ENCODE measurements around the gene SAG. TPM values are rescaled to one million over a fixed set of nuclear protein-coding genes. Genes with fewer than 3 reads are reported as not detected.

Gene SAG
- total and polyA plus RNA-seq, 2 of the 13 experiments (the other 11 are each of a cell fraction or from before 2014, with no cell fraction given) = not detected

GRCh38 chr2:233278921-233279320 lies 28.7 kb upstream of the SAG start:
- Histone ChIP-seq H3K4me3 (replicated peaks in 1 of 3; ENCODE audit: insufficient read depth in 1 of 3, low read depth in 2 of 3, low read length in 3 of 3) (no peak overlapping the region), H3K9me3 (ENCODE audit: low read length) (no peaks in the 10 kb centered on the region), H3K4me1 (ENCODE audit: insufficient read depth, low read length) (no peaks in the 10 kb centered on the region), H3K27ac (ENCODE audit: extremely low read length, insufficient read depth, low read length) (no peak overlapping the region), H3K27me3 (ENCODE audit: control insufficient read depth in 1 of 2, insufficient read depth in 2 of 2, low read length in 2 of 2) (no peaks in the 10 kb centered on the region), H3K36me3 (replicated peaks in 1 of 2; ENCODE audit: control insufficient read depth in 1 of 2, insufficient read depth in 2 of 2, low read length in 2 of 2) (peaks cover 51 to 93% of the 10 kb centered on the region in 2 experiments), H3K79me2 (ENCODE audit: insufficient read depth, low read length) (no peaks in the 10 kb centered on the region), H3K4me2 (ENCODE audit: low read depth, low read length) (no peak overlapping the region), H3K9ac (ENCODE audit: insufficient read depth, low read depth, low read length) (no peak overlapping the region), H2AFZ (ENCODE audit: low read length) (no peak overlapping the region), H4K20me1 (ENCODE audit: insufficient read depth, low read length) (no peaks in the 10 kb centered on the region)
- in situ Hi-C loops (cut with HindIII; ENCODE audit: extremely low pct_ligation_motif_present, low pct_unique_long_range_greater_than_20kb) (no loop called here), intact Hi-C loops (cut with micrococcal nuclease; ENCODE audit: unreplicated experiment) (no loop called here)
- 99% methylated on average over 2 of the region's 2 CpGs for WGBS (ENCODE audit: low lambda C conversion rate)
- FAIRE-seq (no peak), DNase-seq (ENCODE audit: low spot score) (no peak), ATAC-seq (no peak)
- 0 out of 2 replicates have a peak, but pooled peaks have one; percentile 13 for TF ChIP-seq RBFOX2 (IDR thresholded peaks at IDR 0.05; ENCODE audit: low read depth, low read length)
- TF ChIP-seq ZNF225 (CRISPR knock-in tag; IDR thresholded peaks at IDR 0.05) = no peak
- peak; percentile 34 for TF ChIP-seq RBM22 (optimal IDR thresholded peaks at IDR 0.05; ENCODE audit: low read length)
- no TSS peak for BruUV-seq (replicated peaks)
- ChIA-PET POLR2A (no interaction called here), CTCF (ENCODE audit: low intra/inter-chr PET ratio, low total read pairs) (no interaction called here)

- no peak for ATAC-seq
- CTCF ChIA-PET (ENCODE audit: low intra/inter-chr PET ratio, low total read pairs) = no interaction called here
- WGBS (ENCODE audit: low lambda C conversion rate) = 99% methylated on average over 4 of the region's 4 CpGs
Observed at GRCh38 chr2:233280114-233280693, 27.4 kb upstream of the SAG start.

More at GRCh38 chr2:233280114-233280693, 27.4 kb upstream of the SAG start:
- Histone ChIP-seq H3K79me2 (ENCODE audit: insufficient read depth, low read length) (no peaks in the 10 kb centered on the region), H3K9ac (ENCODE audit: insufficient read depth, low read depth, low read length) (no peak overlapping the region), H3K27me3 (ENCODE audit: control insufficient read depth in 1 of 2, insufficient read depth in 2 of 2, low read length in 2 of 2) (no peaks in the 10 kb centered on the region), H3K4me3 (replicated peaks in 1 of 3; ENCODE audit: insufficient read depth in 1 of 3, low read depth in 2 of 3, low read length in 3 of 3) (no peak overlapping the region), H3K9me3 (ENCODE audit: low read length) (no peaks in the 10 kb centered on the region), H4K20me1 (ENCODE audit: insufficient read depth, low read length) (no peaks in the 10 kb centered on the region), H2AFZ (ENCODE audit: low read length) (no peak overlapping the region), H3K4me2 (ENCODE audit: low read depth, low read length) (no peak overlapping the region), H3K27ac (ENCODE audit: extremely low read length, insufficient read depth, low read length) (no peak overlapping the region), H3K36me3 (replicated peaks in 1 of 2; ENCODE audit: control insufficient read depth in 1 of 2, insufficient read depth in 2 of 2, low read length in 2 of 2) (peaks cover 42 to 87% of the 10 kb centered on the region in 2 experiments), H3K4me1 (ENCODE audit: insufficient read depth, low read length) (no peaks in the 10 kb centered on the region)
- BruUV-seq (replicated peaks) = no TSS peak
- no peak for TF ChIP-seq SOX5 (CRISPR knock-in tag; IDR thresholded peaks at IDR 0.05; ENCODE audit: borderline replicate concordance)
- TF ChIP-seq FOSL1 (CRISPR knock-in tag; IDR thresholded peaks at IDR 0.05; ENCODE audit: borderline replicate concordance) = no peak
- no peak for TF ChIP-seq ZNF549 (CRISPR knock-in tag; IDR thresholded peaks at IDR 0.05)
- no peak for TF ChIP-seq REXO4 (CRISPR knock-in tag; IDR thresholded peaks at IDR 0.05; ENCODE audit: borderline replicate concordance)
- POLR2A ChIA-PET = no interaction called here
- DNase-seq (ENCODE audit: low spot score) (no peak), FAIRE-seq (no peak)
- in situ Hi-C loops (cut with HindIII; ENCODE audit: extremely low pct_ligation_motif_present, low pct_unique_long_range_greater_than_20kb) (no loop called here), intact Hi-C loops (cut with micrococcal nuclease; ENCODE audit: unreplicated experiment) (no loop called here)
